Prostate gland (tissue), 2 donors: ENCODE results near the gene ZP1. TPM values are rescaled to one million over a fixed set of nuclear protein-coding genes. Genes with fewer than 3 reads are reported as not detected.

Source experiments
- DNase-seq: peaks from one replicate; pipeline ENCODE4 v3.0.0-alpha.2; 2019; ENCODE audit warnings: low spot score
- H3K27ac ChIP-seq, 2 donors: fragments of 200-600 bp; sonication (generic); 2 replicates each; pipeline ENCODE4 v1.5.1; 2017 to 2019
- H3K27me3 ChIP-seq: fragments of 200-600 bp; sonication (generic); replicated peaks from 2 replicates; pipeline ENCODE4 v1.5.1; 2019; ENCODE audit not compliant: insufficient read depth
- H3K36me3 ChIP-seq, 2 donors: fragments of 200-600 bp; sonication (generic); 1 replicate in 1 of 2; 2 replicates in 1 of 2; pipeline versions ENCODE4 v1.5.1 to v1.8.1; 2017 to 2019
- H3K4me1 ChIP-seq: fragments of 200-600 bp; sonication (generic); replicated peaks from 2 replicates; pipeline ENCODE4 v1.5.1; 2019
- H3K4me3 ChIP-seq, 2 donors: fragments of 200-600 bp; sonication (generic); 2 replicates each; pipeline ENCODE4 v1.5.1; 2017 to 2019
- H3K9me3 ChIP-seq: fragments of 200-600 bp; sonication (generic); 2 replicates; pipeline ENCODE4 v1.5.1; 2017
- POLR2A ChIP-seq: fragments of 450-650 bp; IDR thresholded peaks from one replicate; pipeline ENCODE4 v1.6.1; 2016; ENCODE audit warnings: antibody characterized with exemption, mild to moderate bottlenecking
- POLR2AphosphoS5 ChIP-seq: sonication (generic); formaldehyde crosslinking; IDR thresholded peaks from one replicate; pipeline ENCODE4 v1.6.1; 2017; ENCODE audit warnings: antibody characterized with exemption
- WGBS: methylation state at CpG from one replicate; pipeline ENCODE4 v1.1.5; 2018; 5-methylcytosine and 5-hydroxymethylcytosine counted together
- intact Hi-C: fragments of 100-400 bp; cut with DNase I; formaldehyde crosslinking; loops from one replicate; pipeline ENCODE4 v1.14.2; 2022
- total RNA-seq, 2 donors: library from RNA; depleted of rRNA; stranded (reverse); fragments of >200 nt; gene quantifications; one replicate each; pipeline ENCODE4 v1.1.0, GENCODE V29; 2016
- TF ChIP-seq, protein P1 (sequence below), 4 experiments: fragments of 200-600 bp in 2 of 4; fragments of 450-650 bp in 2 of 4; sonication (generic) in 2 of 4; IDR thresholded peaks; 1 replicate in 3 of 4; 2 replicates in 1 of 4; pipeline ENCODE4 v1.5.1; 2016 to 2019; ENCODE audit warnings: antibody characterized with exemption in 4 of 4, mild to moderate bottlenecking in 2 of 4, moderate library complexity in 2 of 4

ZP1 gene
- total RNA-seq, 2 donors from 2014 or later = 0.68 to 0.80 TPM

DNA sequence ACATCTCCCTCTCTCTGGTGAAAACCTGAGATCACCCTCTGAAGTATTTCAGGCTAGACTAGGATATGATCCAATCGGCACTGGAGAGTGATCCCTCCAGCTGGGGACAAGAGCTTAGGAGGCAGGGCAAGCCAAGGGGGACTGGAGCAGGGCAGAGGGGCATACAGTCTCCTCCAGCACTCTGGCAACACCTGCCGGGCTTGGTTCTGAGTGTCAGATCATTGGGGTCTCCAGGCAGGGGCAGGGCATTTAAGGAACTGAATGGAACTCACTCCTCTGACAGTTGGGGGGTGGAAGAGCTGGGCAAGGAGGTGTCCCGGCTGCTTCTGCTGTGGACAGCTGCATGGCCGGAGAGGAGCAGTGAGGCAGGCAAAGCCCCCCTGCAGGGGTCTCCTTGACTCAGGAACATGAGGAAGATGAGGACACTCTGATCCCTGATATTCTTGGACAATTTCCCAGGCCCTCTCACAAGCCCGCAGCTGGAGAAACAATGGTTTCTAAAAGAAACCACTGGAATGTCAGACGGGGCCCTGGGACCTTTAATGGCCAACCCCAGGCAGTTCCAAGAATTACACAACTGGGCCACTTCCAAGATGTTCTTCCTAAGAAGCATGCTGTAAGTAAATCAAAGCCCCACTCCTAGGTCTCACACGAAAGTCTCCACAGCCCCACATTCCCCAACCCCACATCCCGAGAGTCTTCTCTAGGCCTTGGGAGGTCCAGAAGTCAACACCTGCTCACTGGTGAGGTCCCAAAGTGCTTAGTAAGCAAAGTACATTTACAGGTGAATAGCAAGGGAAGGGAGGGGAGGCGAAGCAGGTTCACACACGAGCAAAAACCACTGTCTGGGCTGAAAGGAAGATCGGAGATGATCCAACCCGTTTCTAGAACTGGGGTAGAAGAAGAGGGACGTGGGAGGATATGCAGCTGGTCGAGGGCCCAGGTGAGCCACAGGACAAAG lies 26.6 kb upstream of the ZP1 start:
- 51% methylated on average over 14 of the region's 14 CpGs for WGBS
- Histone ChIP-seq H3K4me1 (peaks cover 21% of the 10 kb centered on the region), H3K36me3 (no peaks in the 10 kb centered on the region), H3K4me3 (no peak overlapping the region), H3K9me3 (no peaks in the 10 kb centered on the region), H3K27ac (peak overlapping the region; percentile 70 to 79), H3K27me3 (no peaks in the 10 kb centered on the region)
- no peak for DNase-seq
- TF ChIP-seq, protein P1, sequence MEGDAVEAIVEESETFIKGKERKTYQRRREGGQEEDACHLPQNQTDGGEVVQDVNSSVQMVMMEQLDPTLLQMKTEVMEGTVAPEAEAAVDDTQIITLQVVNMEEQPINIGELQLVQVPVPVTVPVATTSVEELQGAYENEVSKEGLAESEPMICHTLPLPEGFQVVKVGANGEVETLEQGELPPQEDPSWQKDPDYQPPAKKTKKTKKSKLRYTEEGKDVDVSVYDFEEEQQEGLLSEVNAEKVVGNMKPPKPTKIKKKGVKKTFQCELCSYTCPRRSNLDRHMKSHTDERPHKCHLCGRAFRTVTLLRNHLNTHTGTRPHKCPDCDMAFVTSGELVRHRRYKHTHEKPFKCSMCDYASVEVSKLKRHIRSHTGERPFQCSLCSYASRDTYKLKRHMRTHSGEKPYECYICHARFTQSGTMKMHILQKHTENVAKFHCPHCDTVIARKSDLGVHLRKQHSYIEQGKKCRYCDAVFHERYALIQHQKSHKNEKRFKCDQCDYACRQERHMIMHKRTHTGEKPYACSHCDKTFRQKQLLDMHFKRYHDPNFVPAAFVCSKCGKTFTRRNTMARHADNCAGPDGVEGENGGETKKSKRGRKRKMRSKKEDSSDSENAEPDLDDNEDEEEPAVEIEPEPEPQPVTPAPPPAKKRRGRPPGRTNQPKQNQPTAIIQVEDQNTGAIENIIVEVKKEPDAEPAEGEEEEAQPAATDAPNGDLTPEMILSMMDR (IDR thresholded peaks at IDR 0.05) = no peak
- no peak for TF ChIP-seq POLR2AphosphoS5
- TF ChIP-seq POLR2A = no peak
- intact Hi-C loops = loop anchor here (5.0 kb wide), 1 partner anchor 37 kb away; no protein-coding TSS in a partner anchor

DNA sequence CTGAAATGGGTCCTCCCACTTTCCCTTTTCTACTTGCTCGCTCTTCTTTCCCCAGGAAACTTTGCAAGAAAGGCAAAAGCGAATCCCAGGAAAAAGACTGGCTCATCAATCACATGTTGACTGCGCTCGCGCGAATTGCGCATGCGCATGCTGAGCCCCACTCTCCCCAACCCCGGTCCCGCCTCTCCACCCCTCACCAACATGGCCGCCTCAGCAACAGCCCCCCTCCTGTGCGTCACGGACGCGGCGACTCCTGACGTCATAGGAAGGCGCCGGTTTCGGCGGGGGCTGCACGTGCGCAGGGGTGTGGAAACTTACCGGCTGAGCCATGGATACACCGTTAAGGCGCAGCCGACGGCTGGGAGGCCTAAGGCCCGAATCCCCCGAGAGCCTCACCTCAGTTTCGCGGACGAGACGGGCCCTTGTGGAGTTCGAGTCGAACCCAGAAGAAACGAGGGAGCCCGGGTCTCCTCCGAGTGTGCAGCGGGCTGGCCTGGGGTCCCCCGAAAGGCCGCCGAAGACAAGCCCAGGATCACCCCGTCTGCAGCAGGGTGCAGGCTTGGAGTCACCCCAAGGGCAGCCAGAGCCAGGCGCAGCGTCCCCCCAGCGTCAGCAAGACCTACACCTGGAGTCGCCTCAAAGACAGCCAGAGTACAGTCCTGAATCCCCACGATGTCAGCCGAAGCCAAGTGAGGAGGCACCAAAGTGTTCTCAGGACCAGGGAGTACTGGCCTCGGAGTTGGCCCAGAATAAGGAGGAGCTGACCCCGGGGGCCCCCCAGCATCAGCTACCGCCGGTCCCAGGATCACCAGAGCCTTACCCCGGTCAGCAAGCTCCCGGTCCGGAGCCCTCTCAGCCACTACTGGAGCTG lies 25.3 kb upstream of the ZP1 start, which contains the start of gene CCDC86:
TSS of gene CCDC86 (plus strand) at position 317 of the 871 bp plus-strand sequence. CDS start at position 329, 12 bp downstream.
- H3K9me3 ChIP-seq = no peaks in the 10 kb centered on the region
- TF ChIP-seq POLR2A = peak; percentile 29
- TF ChIP-seq, protein P1 (IDR thresholded peaks at IDR 0.05) = peak in 2 of 4 experiments; percentile 12 to 34
- peak; percentile 99 for TF ChIP-seq POLR2AphosphoS5
- WGBS = under 1% methylated on average over 30 of the region's 57 CpGs
- DNase-seq = peak; percentile 95
- H3K27me3 ChIP-seq = no peaks in the 10 kb centered on the region
- H3K36me3 ChIP-seq = no peaks in the 10 kb centered on the region
- intact Hi-C loops = loop anchor here (5.0 kb wide), 1 partner anchor 35 kb away; no protein-coding TSS in a partner anchor
- H3K4me3 ChIP-seq = peak within 1 kb of the TSS; percentile 51 to 63
- peak within 1 kb of the TSS; percentile 70 to 79 for H3K27ac ChIP-seq
- H3K4me1 ChIP-seq = peaks cover 22% of the 10 kb centered on the region

DNA sequence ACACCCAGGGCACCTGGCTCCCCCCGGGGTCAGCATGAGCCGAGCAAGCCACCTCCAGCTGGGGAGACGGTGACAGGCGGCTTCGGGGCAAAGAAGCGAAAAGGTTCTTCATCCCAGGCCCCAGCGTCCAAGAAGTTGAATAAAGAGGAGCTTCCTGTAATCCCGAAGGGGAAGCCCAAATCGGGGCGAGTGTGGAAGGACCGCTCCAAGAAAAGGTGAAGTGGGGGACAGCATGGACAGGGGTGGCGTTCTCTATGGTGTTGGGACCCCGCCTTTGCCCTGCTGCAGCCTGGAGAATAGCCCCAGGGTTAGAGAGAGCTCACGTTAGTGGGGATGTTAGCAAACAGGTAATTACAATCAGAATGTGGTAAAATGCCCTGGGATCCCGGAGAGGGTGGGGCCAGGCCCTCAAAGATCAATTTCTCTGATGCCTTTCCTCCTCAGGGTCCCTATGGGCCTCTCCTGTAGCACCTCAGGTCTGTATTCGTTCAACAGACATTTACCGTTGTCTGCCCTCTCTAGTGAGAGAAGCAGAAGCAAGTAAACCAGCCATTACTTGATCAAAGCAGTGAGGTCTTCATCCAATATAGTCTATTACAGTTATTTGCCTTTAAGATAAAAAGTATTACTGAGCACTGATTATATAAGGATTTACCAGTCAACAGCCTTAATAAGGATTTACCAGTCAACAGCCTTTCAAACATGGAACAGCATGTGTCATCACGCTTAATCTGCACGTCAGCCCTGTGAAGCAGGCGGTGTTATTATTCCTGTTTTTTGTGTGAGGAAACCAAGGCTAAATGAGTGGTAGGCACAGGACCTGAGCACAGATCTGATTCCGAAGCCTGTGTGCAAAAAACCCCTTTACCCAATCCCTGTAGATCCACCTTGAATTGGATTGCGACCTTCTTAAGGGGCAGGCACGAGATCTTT lies 24.4 kb upstream of the ZP1 start:
- TF ChIP-seq POLR2A = no peak
- TF ChIP-seq POLR2AphosphoS5 = no peak
- TF ChIP-seq, protein P1 (IDR thresholded peaks at IDR 0.05) = no peak
- H3K4me3 ChIP-seq = peak overlapping the region; percentile 51 to 63
- peaks cover 22% of the 10 kb centered on the region for H3K4me1 ChIP-seq
- WGBS = 8% methylated on average over 23 of the region's 23 CpGs
- DNase-seq = no peak
- H3K36me3 ChIP-seq = no peaks in the 10 kb centered on the region
- no peaks in the 10 kb centered on the region for H3K27me3 ChIP-seq
- peak overlapping the region; percentile 70 to 79 for H3K27ac ChIP-seq
- intact Hi-C loops = loop anchor here (5.0 kb wide), 1 partner anchor 34 kb away; no protein-coding TSS in a partner anchor
- no peaks in the 10 kb centered on the region for H3K9me3 ChIP-seq
